ENCODE data around the gene IPO13.
A peak's percentile ranks its signal among the peaks of the same experiment; 100 is the strongest.

Gene IPO13

DNA sequence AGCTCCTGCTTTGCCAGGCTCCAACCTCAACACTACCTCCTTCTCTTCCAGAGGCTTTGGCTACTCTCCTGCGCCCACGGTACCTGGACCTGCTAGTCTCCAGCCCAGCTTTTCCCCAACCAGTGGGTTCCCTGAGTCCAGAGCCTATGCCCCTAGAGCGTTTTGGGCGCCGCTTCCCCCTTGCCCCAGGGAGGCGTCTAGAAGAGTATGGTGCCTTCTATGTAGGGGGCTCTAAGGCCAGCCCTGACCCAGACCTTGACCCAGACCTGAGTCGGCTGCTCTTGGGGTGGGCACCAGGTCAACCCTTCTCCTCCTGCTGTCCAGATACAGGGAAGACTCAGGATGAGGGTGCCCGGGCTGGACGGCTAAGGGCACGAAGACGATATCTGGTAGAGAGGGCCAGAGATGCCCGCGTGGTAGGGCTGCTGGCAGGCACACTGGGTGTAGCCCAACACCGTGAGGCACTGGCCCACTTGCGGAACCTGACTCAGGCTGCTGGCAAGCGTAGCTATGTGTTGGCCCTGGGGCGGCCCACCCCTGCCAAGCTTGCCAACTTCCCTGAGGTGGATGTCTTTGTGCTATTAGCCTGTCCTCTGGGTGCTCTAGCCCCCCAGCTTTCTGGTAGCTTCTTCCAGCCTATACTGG, 24.7 kb downstream of the IPO13 start:
- no peaks in the 10 kb centered on the region for H3K9me3 ChIP-seq (ENCODE audit: control insufficient read depth in 2 of 2, low read length in 2 of 2)

DNA sequence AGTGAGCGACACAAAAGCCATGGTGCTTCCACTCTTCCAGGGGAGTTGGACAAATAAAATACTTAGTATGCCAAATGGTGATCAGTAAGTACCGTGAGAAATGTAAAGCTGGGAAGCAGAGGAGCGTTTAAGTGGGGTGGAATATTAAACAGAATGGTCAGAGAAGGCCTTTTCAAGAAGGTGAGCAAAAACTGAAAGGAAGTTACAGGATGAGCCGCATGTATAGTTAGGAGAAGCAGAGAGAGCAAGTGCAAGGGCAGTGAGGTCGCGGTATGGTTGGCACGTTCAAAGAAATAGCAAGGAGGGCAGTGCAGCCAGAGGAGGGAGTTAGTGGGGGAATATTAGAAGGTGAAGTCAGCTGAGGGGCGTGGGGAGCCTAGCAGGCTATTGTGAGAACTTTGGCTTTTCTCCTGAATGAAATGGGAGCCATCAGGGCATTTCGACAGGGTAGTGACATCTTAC, 27.3 kb downstream of the IPO13 start:
- H3K9me3 ChIP-seq (ENCODE audit: control insufficient read depth in 2 of 2, low read length in 2 of 2) = no peaks in the 10 kb centered on the region
- H3K27ac ChIP-seq (ENCODE audit: low read depth in 2 of 2, low read length in 2 of 2) = peak overlapping the region; percentile 96 to 97
- H3K9ac ChIP-seq (ENCODE audit: low read depth in 1 of 2, low read length in 2 of 2) = peak overlapping the region; percentile 77 to 98
- H3K4me3 ChIP-seq (ENCODE audit: low read length in 2 of 2) = peak overlapping the region; percentile 89 to 92
- H3K27me3 ChIP-seq (ENCODE audit: control insufficient read depth in 2 of 2, insufficient read depth in 2 of 2, low read length in 2 of 2) = no peaks in the 10 kb centered on the region
- peaks cover 46 to 53% of the 10 kb centered on the region in 2 donors for H3K4me1 ChIP-seq (ENCODE audit: control insufficient read depth in 2 of 2, insufficient read depth in 2 of 2, low read length in 2 of 2)
- peaks cover 24 to 28% of the 10 kb centered on the region in 2 donors for H3K36me3 ChIP-seq (ENCODE audit: control insufficient read depth in 2 of 2, insufficient read depth in 2 of 2, low read length in 2 of 2)

More for the DNA sequence above, 24.7 kb downstream of the IPO13 start:
- Histone ChIP-seq H3K4me1 (ENCODE audit: control insufficient read depth in 2 of 2, insufficient read depth in 2 of 2, low read length in 2 of 2) (peaks cover 24 to 33% of the 10 kb centered on the region in 2 donors), H3K9ac (ENCODE audit: low read depth in 1 of 2, low read length in 2 of 2) (no peak overlapping the region), H3K4me3 (ENCODE audit: low read length in 2 of 2) (no peak overlapping the region), H3K36me3 (ENCODE audit: control insufficient read depth in 2 of 2, insufficient read depth in 2 of 2, low read length in 2 of 2) (peaks cover 12 to 13% of the 10 kb centered on the region in 2 donors), H3K27ac (ENCODE audit: low read depth in 2 of 2, low read length in 2 of 2) (no peak overlapping the region), H3K27me3 (ENCODE audit: control insufficient read depth in 2 of 2, insufficient read depth in 2 of 2, low read length in 2 of 2) (no peaks in the 10 kb centered on the region)

DNA sequence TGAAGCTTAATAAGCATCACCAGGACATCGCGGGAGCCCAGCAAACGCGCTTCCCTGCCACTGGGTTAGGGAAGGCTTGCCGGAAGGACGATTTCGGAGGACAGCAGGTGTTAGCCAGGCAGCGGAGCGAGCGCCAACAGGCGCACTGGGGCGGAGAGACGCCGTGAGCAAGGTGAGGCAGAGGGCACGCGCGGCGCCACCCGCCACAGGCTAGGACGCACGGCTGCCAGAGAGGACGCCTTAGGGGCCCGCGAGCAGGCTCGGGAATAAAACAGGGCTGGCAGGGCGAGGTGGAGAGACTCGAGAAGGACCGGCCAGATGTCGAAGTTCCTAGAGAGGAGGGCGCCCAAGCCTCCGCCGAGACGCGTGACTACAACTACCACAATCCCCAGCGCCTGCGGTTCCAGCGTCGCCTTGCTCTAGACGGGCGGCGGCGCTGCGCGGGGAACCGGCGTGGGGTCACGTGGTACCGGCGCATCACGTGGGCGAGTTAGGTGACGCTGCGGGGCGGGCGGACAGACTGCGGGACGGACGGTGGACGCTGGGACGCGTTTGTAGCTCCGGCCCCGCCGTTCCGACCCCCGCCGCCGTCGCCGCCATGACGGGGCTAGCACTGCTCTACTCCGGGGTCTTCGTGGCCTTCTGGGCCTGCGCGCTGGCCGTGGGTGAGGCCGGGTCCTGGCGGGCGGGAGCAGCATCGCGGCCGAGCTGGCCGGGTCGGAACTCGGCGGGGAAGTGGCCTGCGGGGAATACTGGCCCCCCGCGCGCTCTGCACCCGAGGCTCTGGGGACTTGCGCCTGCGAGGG, 27.9 kb downstream of the IPO13 start, which contains the start of gene ATP6V0B:
Gene ATP6V0B, plus strand, starts transcription at position 518 of the 806 bp plus-strand sequence. Its CDS starts 81 bp downstream, at position 599.
- Histone ChIP-seq H3K9ac (ENCODE audit: low read depth in 1 of 2, low read length in 2 of 2) (peak within 1 kb of the TSS; percentile 87 to 98), H3K9me3 (ENCODE audit: control insufficient read depth in 2 of 2, low read length in 2 of 2) (no peaks in the 10 kb centered on the region), H3K4me1 (ENCODE audit: control insufficient read depth in 2 of 2, insufficient read depth in 2 of 2, low read length in 2 of 2) (peaks cover 46 to 54% of the 10 kb centered on the region in 2 donors), H3K27ac (ENCODE audit: low read depth in 2 of 2, low read length in 2 of 2) (peak within 1 kb of the TSS; percentile 96 to 97), H3K4me3 (ENCODE audit: low read length in 2 of 2) (peak within 1 kb of the TSS; percentile 89 to 92), H3K36me3 (ENCODE audit: control insufficient read depth in 2 of 2, insufficient read depth in 2 of 2, low read length in 2 of 2) (peaks cover 24 to 28% of the 10 kb centered on the region in 2 donors), H3K27me3 (ENCODE audit: control insufficient read depth in 2 of 2, insufficient read depth in 2 of 2, low read length in 2 of 2) (no peaks in the 10 kb centered on the region)

DNA sequence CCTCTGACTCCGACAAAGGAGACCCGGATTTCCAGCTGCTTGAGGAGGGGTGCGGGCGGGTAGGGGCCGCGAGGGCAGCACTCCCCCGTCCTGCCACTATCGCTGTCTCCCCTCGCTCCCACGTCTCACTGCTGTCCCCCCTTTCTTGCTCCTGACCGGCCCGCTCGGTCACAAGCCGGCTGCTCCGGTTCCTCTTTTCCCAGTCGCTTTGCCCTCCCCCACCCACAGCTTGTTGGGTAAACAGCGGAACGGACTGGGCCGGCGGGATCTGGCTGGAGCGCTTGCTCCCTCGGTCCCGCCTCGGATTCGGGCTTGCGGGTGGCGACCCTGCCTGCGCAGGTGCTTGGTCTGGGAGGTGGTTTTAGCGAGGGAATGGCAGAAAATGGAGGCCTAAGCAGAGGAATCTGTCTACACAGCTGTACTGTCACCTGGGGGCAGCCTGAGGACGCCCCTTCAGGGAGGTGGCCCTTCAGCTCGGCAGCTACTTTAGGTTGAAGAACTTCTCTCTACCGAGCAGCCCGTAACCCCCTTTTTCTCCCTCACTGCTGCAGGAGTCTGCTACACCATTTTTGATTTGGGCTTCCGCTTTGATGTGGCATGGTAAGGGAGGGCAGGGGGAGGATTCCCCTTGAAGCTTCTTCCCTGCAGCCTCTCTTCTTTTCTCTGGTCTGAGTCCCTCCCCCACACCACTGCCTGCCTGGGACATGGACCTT, 28.7 kb downstream of the IPO13 start:
- no peaks in the 10 kb centered on the region for H3K9me3 ChIP-seq (ENCODE audit: control insufficient read depth in 2 of 2, low read length in 2 of 2)
- H3K36me3 ChIP-seq (ENCODE audit: control insufficient read depth in 2 of 2, insufficient read depth in 2 of 2, low read length in 2 of 2) = peaks cover 24 to 28% of the 10 kb centered on the region in 2 donors
- H3K27ac ChIP-seq (ENCODE audit: low read depth in 2 of 2, low read length in 2 of 2) = peak overlapping the region; percentile 96 to 97
- H3K27me3 ChIP-seq (ENCODE audit: control insufficient read depth in 2 of 2, insufficient read depth in 2 of 2, low read length in 2 of 2) = no peaks in the 10 kb centered on the region
- peak overlapping the region; percentile 87 to 98 for H3K9ac ChIP-seq (ENCODE audit: low read depth in 1 of 2, low read length in 2 of 2)
- peak overlapping the region; percentile 89 to 92 for H3K4me3 ChIP-seq (ENCODE audit: low read length in 2 of 2)
- peaks cover 50 to 58% of the 10 kb centered on the region in 2 donors for H3K4me1 ChIP-seq (ENCODE audit: control insufficient read depth in 2 of 2, insufficient read depth in 2 of 2, low read length in 2 of 2)

DNA sequence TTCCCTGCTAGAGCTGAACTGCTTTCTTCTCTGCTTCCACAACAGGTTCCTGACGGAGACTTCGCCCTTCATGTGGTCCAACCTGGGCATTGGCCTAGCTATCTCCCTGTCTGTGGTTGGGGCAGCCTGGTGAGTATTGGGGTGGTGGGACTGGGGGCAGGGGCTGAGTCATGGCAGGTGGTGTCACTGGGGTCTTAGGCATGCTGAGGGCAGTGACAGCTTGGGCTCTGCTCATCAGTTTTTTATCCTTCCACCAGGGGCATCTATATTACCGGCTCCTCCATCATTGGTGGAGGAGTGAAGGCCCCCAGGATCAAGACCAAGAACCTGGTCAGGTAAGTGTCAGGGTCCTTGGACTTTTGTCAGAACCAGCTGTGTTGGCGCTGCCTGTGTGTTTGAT, 29.3 kb downstream of the IPO13 start:
- Histone ChIP-seq H3K36me3 (ENCODE audit: control insufficient read depth in 2 of 2, insufficient read depth in 2 of 2, low read length in 2 of 2) (peaks cover 24 to 28% of the 10 kb centered on the region in 2 donors), H3K27ac (ENCODE audit: low read depth in 2 of 2, low read length in 2 of 2) (peak overlapping the region in 1 of 2 donors; percentile 97), H3K4me3 (ENCODE audit: low read length in 2 of 2) (peak overlapping the region; percentile 89 to 92), H3K27me3 (ENCODE audit: control insufficient read depth in 2 of 2, insufficient read depth in 2 of 2, low read length in 2 of 2) (no peaks in the 10 kb centered on the region), H3K9ac (ENCODE audit: low read depth in 1 of 2, low read length in 2 of 2) (peak overlapping the region; percentile 87 to 98), H3K9me3 (ENCODE audit: control insufficient read depth in 2 of 2, low read length in 2 of 2) (no peaks in the 10 kb centered on the region), H3K4me1 (ENCODE audit: control insufficient read depth in 2 of 2, insufficient read depth in 2 of 2, low read length in 2 of 2) (peaks cover 51 to 58% of the 10 kb centered on the region in 2 donors)

DNA sequence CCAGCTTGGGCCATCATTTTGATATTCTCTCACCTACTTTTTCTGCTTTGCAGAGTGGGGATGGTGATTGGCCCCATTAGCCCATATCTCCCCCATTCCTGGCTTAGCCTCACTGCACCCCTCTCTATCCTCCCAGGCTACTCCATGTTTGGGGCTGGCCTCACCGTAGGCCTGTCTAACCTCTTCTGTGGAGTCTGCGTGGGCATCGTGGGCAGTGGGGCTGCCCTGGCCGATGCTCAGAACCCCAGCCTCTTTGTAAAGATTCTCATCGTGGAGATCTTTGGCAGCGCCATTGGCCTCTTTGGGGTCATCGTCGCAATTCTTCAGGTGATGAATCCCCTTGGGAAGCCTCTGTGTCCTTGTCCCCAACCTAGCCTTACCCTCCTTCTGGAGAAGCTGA, 30.1 kb downstream of the IPO13 start:
- no peaks in the 10 kb centered on the region for H3K9me3 ChIP-seq (ENCODE audit: control insufficient read depth in 2 of 2, low read length in 2 of 2)
- no peak overlapping the region for H3K4me3 ChIP-seq (ENCODE audit: low read length in 2 of 2)
- H3K4me1 ChIP-seq (ENCODE audit: control insufficient read depth in 2 of 2, insufficient read depth in 2 of 2, low read length in 2 of 2) = peaks cover 56 to 60% of the 10 kb centered on the region in 2 donors
- H3K27me3 ChIP-seq (ENCODE audit: control insufficient read depth in 2 of 2, insufficient read depth in 2 of 2, low read length in 2 of 2) = no peaks in the 10 kb centered on the region
- no peak overlapping the region for H3K27ac ChIP-seq (ENCODE audit: low read depth in 2 of 2, low read length in 2 of 2)
- H3K9ac ChIP-seq (ENCODE audit: low read depth in 1 of 2, low read length in 2 of 2) = no peak overlapping the region
- peaks cover 25 to 28% of the 10 kb centered on the region in 2 donors for H3K36me3 ChIP-seq (ENCODE audit: control insufficient read depth in 2 of 2, insufficient read depth in 2 of 2, low read length in 2 of 2)

DNA sequence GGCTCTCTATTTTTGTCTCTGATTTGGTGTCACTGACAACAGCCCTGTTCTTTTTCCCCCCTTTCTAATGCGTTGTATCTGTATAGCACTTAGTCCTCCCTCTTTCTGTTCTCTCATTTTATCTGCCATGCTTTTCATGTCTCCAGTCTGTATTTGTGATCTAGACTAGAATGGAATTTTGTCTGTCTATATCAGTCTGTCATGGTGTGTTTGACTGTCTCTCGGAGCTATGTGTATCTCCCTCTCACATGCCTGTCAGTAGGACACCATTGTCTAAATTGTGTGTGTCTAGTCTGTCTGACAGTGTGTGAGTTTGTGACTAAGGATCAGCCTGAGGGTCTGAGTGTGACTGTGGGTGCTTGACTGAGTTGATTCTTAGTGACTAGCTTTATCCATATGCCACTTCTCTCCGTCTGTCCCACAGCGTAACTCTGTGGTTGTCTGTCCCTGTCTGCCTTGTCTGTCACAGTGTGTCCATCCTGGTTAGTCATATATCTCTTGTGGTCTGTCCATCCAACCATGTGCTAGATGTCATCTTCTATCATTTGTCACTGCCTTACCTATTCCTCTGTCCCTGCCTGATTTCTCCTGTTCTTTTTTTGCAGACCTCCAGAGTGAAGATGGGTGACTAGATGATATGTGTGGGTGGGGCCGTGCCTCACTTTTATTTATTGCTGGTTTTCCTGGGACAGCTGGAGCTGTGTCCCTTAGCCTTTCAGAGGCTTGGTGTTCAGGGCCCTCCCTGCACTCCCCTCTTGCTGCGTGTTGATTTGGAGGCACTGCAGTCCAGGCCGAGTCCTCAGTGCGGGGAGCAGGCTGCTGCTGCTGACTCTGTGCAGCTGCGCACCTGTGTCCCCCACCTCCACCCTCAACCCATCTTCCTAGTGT, 30.9 kb downstream of the IPO13 start:
- Histone ChIP-seq H3K27me3 (ENCODE audit: control insufficient read depth in 2 of 2, insufficient read depth in 2 of 2, low read length in 2 of 2) (no peaks in the 10 kb centered on the region), H3K9me3 (ENCODE audit: control insufficient read depth in 2 of 2, low read length in 2 of 2) (no peaks in the 10 kb centered on the region), H3K27ac (ENCODE audit: low read depth in 2 of 2, low read length in 2 of 2) (no peak overlapping the region), H3K4me1 (ENCODE audit: control insufficient read depth in 2 of 2, insufficient read depth in 2 of 2, low read length in 2 of 2) (peaks cover 56 to 60% of the 10 kb centered on the region in 2 donors), H3K9ac (ENCODE audit: low read depth in 1 of 2, low read length in 2 of 2) (no peak overlapping the region), H3K36me3 (ENCODE audit: control insufficient read depth in 2 of 2, insufficient read depth in 2 of 2, low read length in 2 of 2) (peaks cover 22 to 23% of the 10 kb centered on the region in 2 donors), H3K4me3 (ENCODE audit: low read length in 2 of 2) (no peak overlapping the region)

DNA sequence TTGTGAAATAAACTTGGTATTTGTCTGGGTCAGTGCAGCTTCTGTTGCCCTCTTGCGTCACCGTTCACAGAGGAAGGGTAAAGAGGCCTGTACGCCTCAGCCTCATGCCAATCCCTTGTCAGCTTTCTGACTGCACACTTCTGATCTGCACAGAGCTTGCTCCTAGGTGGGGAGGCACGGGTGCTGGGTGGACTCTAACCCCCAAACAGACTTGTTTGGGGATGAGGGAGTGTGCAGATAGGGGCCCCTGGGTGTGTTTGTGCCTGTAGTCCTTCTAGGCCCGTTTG, 31.5 kb downstream of the IPO13 start:
- H3K4me3 ChIP-seq (ENCODE audit: low read length in 2 of 2) = peak overlapping the region; percentile 65 to 71
- H3K9ac ChIP-seq (ENCODE audit: low read depth in 1 of 2, low read length in 2 of 2) = peak overlapping the region in 1 of 2 donors; percentile 71
- peaks cover 20% of the 10 kb centered on the region in 2 donors for H3K36me3 ChIP-seq (ENCODE audit: control insufficient read depth in 2 of 2, insufficient read depth in 2 of 2, low read length in 2 of 2)
- no peaks in the 10 kb centered on the region for H3K27me3 ChIP-seq (ENCODE audit: control insufficient read depth in 2 of 2, insufficient read depth in 2 of 2, low read length in 2 of 2)
- no peak overlapping the region for H3K27ac ChIP-seq (ENCODE audit: low read depth in 2 of 2, low read length in 2 of 2)
- H3K9me3 ChIP-seq (ENCODE audit: control insufficient read depth in 2 of 2, low read length in 2 of 2) = no peaks in the 10 kb centered on the region
- peaks cover 56 to 60% of the 10 kb centered on the region in 2 donors for H3K4me1 ChIP-seq (ENCODE audit: control insufficient read depth in 2 of 2, insufficient read depth in 2 of 2, low read length in 2 of 2)

DNA sequence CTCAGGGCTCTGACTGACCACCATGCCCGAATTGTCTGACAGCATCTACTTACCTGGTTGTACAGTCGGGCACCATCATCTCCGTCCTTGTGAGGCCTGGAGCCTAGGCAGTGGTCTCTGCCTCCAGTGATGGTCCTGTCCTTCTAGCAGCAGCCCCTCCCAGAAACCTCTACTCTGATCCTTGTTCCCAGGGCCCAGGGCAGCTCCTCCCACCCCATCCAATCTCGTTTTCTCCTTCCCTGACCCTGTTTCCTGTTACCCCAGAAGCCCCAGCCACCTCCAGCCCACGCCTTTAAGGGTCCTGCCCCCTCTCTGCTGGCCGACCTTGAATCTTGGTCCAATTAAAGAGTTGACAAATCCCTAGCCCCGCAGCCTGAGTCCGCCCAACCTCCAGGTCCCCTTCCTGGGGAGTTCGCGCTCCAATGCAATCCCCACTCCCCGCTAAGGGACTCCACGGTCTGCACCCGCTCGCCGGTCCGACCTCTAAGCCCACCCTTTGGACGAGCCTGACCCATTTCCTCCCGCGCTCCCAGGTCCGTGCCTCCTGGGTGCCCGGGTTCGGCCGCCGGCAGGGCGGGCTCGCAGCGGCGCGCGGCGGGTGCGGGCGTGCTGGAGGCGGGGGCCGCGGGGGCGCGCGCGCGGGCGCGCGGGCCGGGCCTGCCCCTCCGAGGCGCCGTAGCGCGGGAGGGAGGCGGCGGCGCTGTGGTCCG, 32.0 kb downstream of the IPO13 start, which contains the start of gene B4GALT2:
Gene B4GALT2, plus strand, starts transcription at position 660 of the 710 bp plus-strand sequence. CDS start 1,951 bp downstream, outside the sequence.
- peak within 1 kb of the TSS; percentile 57 to 60 for H3K27ac ChIP-seq (ENCODE audit: low read depth in 2 of 2, low read length in 2 of 2)

More for the DNA sequence above, 32.0 kb downstream of the IPO13 start, which contains the start of gene B4GALT2:
- Histone ChIP-seq H3K36me3 (ENCODE audit: control insufficient read depth in 2 of 2, insufficient read depth in 2 of 2, low read length in 2 of 2) (peaks cover 20% of the 10 kb centered on the region in 2 donors), H3K27me3 (ENCODE audit: control insufficient read depth in 2 of 2, insufficient read depth in 2 of 2, low read length in 2 of 2) (no peaks in the 10 kb centered on the region), H3K4me3 (ENCODE audit: low read length in 2 of 2) (peak within 1 kb of the TSS; percentile 65 to 71), H3K4me1 (ENCODE audit: control insufficient read depth in 2 of 2, insufficient read depth in 2 of 2, low read length in 2 of 2) (peaks cover 56 to 57% of the 10 kb centered on the region in 2 donors), H3K9me3 (ENCODE audit: control insufficient read depth in 2 of 2, low read length in 2 of 2) (no peaks in the 10 kb centered on the region), H3K9ac (ENCODE audit: low read depth in 1 of 2, low read length in 2 of 2) (peak within 1 kb of the TSS; percentile 49 to 71)

Measured in mucosa of rectum (tissue), 2 donors.